Tibial nerve (tissue), 4 donors: ENCODE measurements around the gene TPM2. TPM values are rescaled to one million over a fixed set of nuclear protein-coding genes. Genes with fewer than 3 reads are reported as not detected.

ENCODE experiments used
- DNase-seq, 2 donors: peaks; one replicate each; pipeline ENCODE4 v3.0.0-alpha.2; 2019; ENCODE audit warnings: low spot score in 2 of 2
- H3K27ac ChIP-seq, 4 donors: fragments of 200-600 bp; sonication (generic) in 3 of 4; one replicate each; pipeline ENCODE4 v1.5.1; 2017 to 2019; ENCODE audit warnings: mild to moderate bottlenecking in 1 of 4
- H3K27me3 ChIP-seq, 2 donors: fragments of 200-600 bp; sonication (generic) in 1 of 2; one replicate each; pipeline versions ENCODE4 v1.5.1 to v1.6.0; 2017 to 2019
- H3K36me3 ChIP-seq, 3 donors: fragments of 200-600 bp; sonication (generic); one replicate each; pipeline ENCODE4 v1.5.1; 2018 to 2019
- H3K4me1 ChIP-seq, 4 donors: fragments of 200-600 bp; sonication (generic) in 3 of 4; one replicate each; pipeline ENCODE4 v1.5.1; 2017 to 2019
- H3K4me3 ChIP-seq, 4 donors: fragments of 200-600 bp; sonication (generic) in 3 of 4; one replicate each; pipeline ENCODE4 v1.5.1; 2017 to 2019; ENCODE audit warnings: mild to moderate bottlenecking in 1 of 4, moderate library complexity in 1 of 4
- H3K9me3 ChIP-seq, 4 donors: fragments of 200-600 bp; sonication (generic) in 3 of 4; one replicate each; pipeline ENCODE4 v1.5.1; 2017 to 2019
- EP300 ChIP-seq, 2 donors: sonication (generic); formaldehyde crosslinking; IDR thresholded peaks; one replicate each; pipeline ENCODE4 v1.6.1; 2017; ENCODE audit warnings: antibody characterized with exemption in 2 of 2, mild to moderate bottlenecking in 1 of 2
- POLR2A ChIP-seq, 2 donors: fragments of 450-650 bp; IDR thresholded peaks; one replicate each; pipeline ENCODE4 v1.6.1; 2017; ENCODE audit warnings: antibody characterized with exemption in 2 of 2, mild to moderate bottlenecking in 2 of 2, moderate library complexity in 2 of 2
- WGBS, 2 donors: methylation state at CpG; one replicate each; pipeline ENCODE4 v1.1.5; 2018; 5-methylcytosine and 5-hydroxymethylcytosine counted together
- total RNA-seq, 4 donors: library from RNA; depleted of rRNA; stranded (reverse); fragments of >200 nt; gene quantifications; one replicate each; pipeline ENCODE4 v1.1.0, GENCODE V29; 2016
- TF ChIP-seq, protein P1 (sequence below), 5 experiments: fragments of 200-600 bp in 3 of 5; fragments of 450-650 bp in 2 of 5; sonication (generic) in 3 of 5; IDR thresholded peaks; one replicate each; pipeline ENCODE4 v1.5.1; 2016 to 2019; ENCODE audit warnings: antibody characterized with exemption in 5 of 5, mild to moderate bottlenecking in 3 of 5, moderate library complexity in 2 of 5

The TPM2 gene
- total RNA-seq, 4 donors from 2014 or later, result 229 to 350 (median 289) TPM

DNA sequence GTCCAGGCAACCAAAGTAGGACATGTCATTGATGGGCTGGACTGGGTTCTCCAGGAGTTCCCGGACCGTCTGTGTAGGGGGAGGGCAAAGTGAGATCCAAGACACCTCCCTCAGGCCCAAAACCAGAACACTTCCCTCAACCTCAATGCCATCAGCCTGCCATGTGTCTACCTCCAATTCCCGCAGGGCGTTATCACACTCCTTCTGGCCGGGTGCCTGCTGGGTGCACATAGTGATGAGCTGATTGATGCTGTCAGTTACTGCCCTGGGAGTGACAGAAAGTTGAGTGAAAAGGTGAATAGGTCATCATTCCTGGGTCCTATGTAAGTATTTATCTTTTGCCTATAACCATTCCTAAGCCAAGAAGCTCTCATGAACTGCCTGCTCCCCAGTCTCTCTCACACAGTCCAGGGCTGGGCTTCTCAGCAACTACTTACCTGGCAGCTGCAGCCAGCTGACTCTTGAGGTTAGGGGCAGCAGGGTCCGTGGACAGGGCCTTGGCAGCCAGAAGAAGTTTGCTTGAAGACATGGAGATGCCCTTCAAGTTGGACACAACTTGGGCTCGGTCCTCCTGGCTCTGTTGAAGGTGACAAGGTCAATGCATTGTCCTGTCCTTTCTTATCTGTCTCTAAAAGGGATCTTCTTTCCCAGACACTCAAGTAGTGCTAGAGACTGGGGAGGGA is 21.2 kb upstream of the TPM2 start:
- DNase-seq, result no peak
- H3K27ac ChIP-seq, result no peak overlapping the region
- H3K9me3 ChIP-seq, result no peaks in the 10 kb centered on the region
- WGBS, 2 donors, result 86% methylated on average over 7 of the region's 7 CpGs
- no peak overlapping the region for H3K4me3 ChIP-seq
- H3K27me3 ChIP-seq, result no peaks in the 10 kb centered on the region
- TF ChIP-seq EP300 (IDR thresholded peaks at IDR 0.05) (no peak), POLR2A (IDR thresholded peaks at IDR 0.05) (no peak)
- TF ChIP-seq, protein P1, sequence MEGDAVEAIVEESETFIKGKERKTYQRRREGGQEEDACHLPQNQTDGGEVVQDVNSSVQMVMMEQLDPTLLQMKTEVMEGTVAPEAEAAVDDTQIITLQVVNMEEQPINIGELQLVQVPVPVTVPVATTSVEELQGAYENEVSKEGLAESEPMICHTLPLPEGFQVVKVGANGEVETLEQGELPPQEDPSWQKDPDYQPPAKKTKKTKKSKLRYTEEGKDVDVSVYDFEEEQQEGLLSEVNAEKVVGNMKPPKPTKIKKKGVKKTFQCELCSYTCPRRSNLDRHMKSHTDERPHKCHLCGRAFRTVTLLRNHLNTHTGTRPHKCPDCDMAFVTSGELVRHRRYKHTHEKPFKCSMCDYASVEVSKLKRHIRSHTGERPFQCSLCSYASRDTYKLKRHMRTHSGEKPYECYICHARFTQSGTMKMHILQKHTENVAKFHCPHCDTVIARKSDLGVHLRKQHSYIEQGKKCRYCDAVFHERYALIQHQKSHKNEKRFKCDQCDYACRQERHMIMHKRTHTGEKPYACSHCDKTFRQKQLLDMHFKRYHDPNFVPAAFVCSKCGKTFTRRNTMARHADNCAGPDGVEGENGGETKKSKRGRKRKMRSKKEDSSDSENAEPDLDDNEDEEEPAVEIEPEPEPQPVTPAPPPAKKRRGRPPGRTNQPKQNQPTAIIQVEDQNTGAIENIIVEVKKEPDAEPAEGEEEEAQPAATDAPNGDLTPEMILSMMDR (IDR thresholded peaks at IDR 0.05), result no peak
- H3K4me1 ChIP-seq, result no peaks in the 10 kb centered on the region
- H3K36me3 ChIP-seq, result peaks cover 9 to 99% (median 83%) of the 10 kb centered on the region in 3 donors

DNA sequence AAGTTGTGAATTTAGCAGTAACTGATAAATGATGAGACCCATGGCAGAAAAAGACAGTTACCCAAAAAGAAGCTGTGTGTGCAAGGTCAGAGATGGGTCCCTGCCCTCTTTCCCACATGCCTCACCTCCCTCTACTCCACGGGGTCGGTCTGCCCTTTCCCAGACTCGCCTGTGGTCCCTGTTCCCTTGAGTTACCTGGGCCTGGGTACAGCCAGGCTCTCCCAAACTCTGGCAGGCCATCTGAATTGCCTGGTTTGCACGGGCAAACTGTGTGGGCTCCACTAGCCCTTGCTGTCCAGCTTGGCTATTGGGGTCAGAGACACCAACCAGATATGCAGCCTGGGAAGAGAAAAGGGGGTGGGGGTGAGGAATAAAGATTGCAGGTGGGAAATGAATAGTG is 18.4 kb upstream of the TPM2 start:
- Histone ChIP-seq H3K9me3 (no peaks in the 10 kb centered on the region), H3K4me3 (no peak overlapping the region), H3K36me3 (peaks cover 21 to 99% (median 85%) of the 10 kb centered on the region in 3 donors), H3K4me1 (no peaks in the 10 kb centered on the region), H3K27me3 (no peaks in the 10 kb centered on the region), H3K27ac (no peak overlapping the region)
- TF ChIP-seq POLR2A (IDR thresholded peaks at IDR 0.05) (no peak), EP300 (IDR thresholded peaks at IDR 0.05) (no peak)
- TF ChIP-seq, protein P1 (IDR thresholded peaks at IDR 0.05), result no peak
- DNase-seq, result no peak
- 93 to 95% methylated on average over 4 of the region's 4 CpGs for WGBS, 2 donors

DNA sequence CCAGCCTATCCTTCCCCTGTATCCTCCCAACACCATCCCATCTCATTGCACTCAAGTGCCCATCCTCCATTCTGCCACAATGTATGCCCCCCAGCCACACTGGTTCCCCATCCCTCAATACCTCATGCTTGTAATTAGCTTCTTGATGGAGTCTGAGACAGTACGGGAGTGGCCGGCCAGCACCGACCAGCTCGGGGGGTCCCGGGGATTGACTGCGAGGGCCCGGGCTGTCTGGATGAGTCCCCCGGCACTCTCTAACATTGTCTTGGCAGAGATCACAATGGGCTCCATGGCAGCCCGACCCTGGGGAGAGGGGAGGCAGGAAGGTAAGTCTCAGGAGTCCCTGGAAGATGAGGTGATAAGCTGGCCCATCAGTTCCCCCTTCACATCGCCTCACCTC is 17.2 kb upstream of the TPM2 start:
- DNase-seq, result no peak

DNA sequence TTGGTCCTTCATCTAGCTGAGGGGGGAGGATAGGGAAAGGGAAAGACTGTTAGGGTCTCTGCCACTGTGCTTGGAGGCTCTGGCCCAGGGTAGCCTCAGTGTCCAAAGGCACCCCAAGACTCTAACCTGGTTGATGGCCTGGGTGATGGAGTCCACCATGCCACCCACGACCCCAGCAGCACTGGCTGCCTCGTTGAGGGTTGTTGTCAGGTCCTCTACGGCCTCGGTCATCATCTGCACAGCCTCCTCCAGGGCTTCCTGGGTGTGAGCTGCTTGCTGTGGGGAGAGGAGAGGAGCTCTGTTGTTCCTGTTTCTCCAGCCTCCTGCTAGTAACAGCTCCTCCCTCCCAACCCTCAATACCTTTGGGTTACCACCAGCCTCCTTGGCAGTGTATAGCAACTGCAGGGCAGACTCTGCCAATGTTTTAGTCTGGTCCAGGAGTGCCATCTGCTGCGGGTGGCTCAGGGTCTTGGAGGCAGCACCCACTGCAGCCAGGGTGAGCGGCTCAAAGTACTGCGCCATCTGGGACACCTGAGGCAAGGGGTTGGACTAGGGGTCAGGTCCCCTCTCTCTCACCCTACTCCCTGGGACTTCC is 16.2 kb upstream of the TPM2 start:
- TF ChIP-seq, protein P1 (IDR thresholded peaks at IDR 0.05), result no peak
- TF ChIP-seq EP300 (IDR thresholded peaks at IDR 0.05) (no peak), POLR2A (IDR thresholded peaks at IDR 0.05) (no peak)
- Histone ChIP-seq H3K9me3 (no peaks in the 10 kb centered on the region), H3K36me3 (peaks cover 17 to 99% (median 78%) of the 10 kb centered on the region in 3 donors), H3K4me3 (no peak overlapping the region), H3K27me3 (no peaks in the 10 kb centered on the region), H3K4me1 (no peaks in the 10 kb centered on the region), H3K27ac (no peak overlapping the region)
- no peak for DNase-seq
- WGBS, 2 donors, result 93 to 96% methylated on average over 6 to 7 of the region's 7 CpGs

More for the DNA sequence above, 17.2 kb upstream of the TPM2 start:
- Histone ChIP-seq H3K36me3 (peaks cover 19 to 99% (median 83%) of the 10 kb centered on the region in 3 donors), H3K27me3 (no peaks in the 10 kb centered on the region), H3K9me3 (no peaks in the 10 kb centered on the region), H3K4me1 (no peaks in the 10 kb centered on the region), H3K27ac (no peak overlapping the region), H3K4me3 (no peak overlapping the region)
- TF ChIP-seq, protein P1 (IDR thresholded peaks at IDR 0.05), result no peak
- no peak for TF ChIP-seq EP300 (IDR thresholded peaks at IDR 0.05)
- 90 to 91% methylated on average over 9 to 10 of the region's 10 CpGs for WGBS, 2 donors

DNA sequence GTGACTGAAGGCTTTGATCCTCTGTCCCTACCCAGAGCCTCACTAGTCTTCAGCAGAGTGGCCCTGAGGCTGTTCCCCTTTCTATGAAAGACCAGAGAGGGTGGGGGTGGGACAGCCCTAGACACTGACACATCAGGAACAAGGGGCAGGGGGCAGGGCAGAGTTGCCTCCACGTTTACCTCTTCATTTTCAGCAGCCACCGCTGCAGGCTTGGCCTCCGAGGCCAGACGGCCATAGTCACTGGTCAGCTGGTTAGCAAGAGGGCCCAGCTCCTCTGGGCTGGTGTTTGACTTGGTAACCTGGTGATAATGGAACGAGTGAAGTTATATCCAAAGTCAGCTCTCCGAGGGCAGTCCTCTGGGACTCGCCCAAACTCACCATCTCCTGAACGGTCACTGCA is 15.6 kb upstream of the TPM2 start:
- Histone ChIP-seq H3K27me3 (no peaks in the 10 kb centered on the region), H3K9me3 (no peaks in the 10 kb centered on the region), H3K4me1 (no peaks in the 10 kb centered on the region), H3K27ac (no peak overlapping the region), H3K36me3 (peaks cover 17 to 99% (median 76%) of the 10 kb centered on the region in 3 donors), H3K4me3 (no peak overlapping the region)
- no peak for DNase-seq
- WGBS, 2 donors, result 81 to 88% methylated on average over 7 to 8 of the region's 8 CpGs
- TF ChIP-seq POLR2A (IDR thresholded peaks at IDR 0.05), result no peak
- TF ChIP-seq, protein P1 (IDR thresholded peaks at IDR 0.05), result no peak
- no peak for TF ChIP-seq EP300 (IDR thresholded peaks at IDR 0.05)
